SK-MEL-5 (cell line): ENCODE data around the gene PRDM8. TPM values are rescaled to one million over a fixed set of nuclear protein-coding genes. Genes with fewer than 3 reads are reported as not detected.

Experiments used
- DNase-seq: peaks from one replicate; pipeline ENCODE4 v3.0.0-alpha.2; 2016; ENCODE audit warnings: low read depth, low spot score
- in situ Hi-C: cut with HindIII; loops from 2 replicates; pipeline ENCODE4 v1.10.0; 2016; ENCODE audit warnings: low sequenced_read_pairs, high pct_unique_total_duplicates, low pct_unique_long_range_greater_than_20kb
- total RNA-seq: library from RNA; depleted of rRNA; stranded (reverse); fragments of >200 nt; shearing (Covaris generic); gene quantifications from 2 replicates; pipeline ENCODE4 v1.2.3, GENCODE V29; 2014

PRDM8 gene
- total RNA-seq, 1 experiment from 2014 or later, result 0.05 TPM

GRCh38 chr4:80195441-80196140, 1.7 kb upstream of the PRDM8 start:
- no peak for DNase-seq
- in situ Hi-C loops, result no loop called here

DNA sequence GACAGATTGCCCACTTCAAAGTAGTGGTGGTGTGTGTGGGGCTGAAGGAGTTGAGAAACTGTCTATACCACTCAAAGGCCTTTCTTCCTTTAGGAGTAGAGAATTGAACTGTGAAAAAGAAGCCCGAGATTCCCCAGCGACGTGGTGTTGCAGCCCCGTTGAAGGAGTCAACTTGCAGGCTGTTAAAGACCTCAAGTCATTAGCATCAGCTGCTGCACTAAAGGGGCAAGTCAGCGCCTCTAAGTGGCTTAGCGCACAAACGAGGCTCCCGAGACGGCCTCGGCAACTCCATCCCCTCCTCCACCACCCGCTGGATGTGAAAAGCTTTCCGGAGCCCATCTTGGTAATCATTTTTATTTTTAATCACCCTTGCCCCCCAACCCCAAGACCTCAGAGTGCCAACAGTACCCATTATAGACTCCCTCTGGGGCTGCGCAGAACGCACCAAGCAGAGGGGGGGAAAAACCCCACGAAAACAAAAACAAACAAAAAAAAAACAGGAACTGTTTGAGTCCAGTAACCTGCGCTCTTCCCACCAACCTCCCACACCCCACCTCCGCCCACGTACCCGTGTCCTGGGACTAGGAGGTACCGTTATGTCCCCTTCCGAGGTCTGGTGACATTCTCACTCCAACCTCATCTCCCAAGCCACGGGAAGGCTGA, 913 bp upstream of the PRDM8 start:
- DNase-seq, result no peak
- in situ Hi-C loops, result no loop called here

DNA sequence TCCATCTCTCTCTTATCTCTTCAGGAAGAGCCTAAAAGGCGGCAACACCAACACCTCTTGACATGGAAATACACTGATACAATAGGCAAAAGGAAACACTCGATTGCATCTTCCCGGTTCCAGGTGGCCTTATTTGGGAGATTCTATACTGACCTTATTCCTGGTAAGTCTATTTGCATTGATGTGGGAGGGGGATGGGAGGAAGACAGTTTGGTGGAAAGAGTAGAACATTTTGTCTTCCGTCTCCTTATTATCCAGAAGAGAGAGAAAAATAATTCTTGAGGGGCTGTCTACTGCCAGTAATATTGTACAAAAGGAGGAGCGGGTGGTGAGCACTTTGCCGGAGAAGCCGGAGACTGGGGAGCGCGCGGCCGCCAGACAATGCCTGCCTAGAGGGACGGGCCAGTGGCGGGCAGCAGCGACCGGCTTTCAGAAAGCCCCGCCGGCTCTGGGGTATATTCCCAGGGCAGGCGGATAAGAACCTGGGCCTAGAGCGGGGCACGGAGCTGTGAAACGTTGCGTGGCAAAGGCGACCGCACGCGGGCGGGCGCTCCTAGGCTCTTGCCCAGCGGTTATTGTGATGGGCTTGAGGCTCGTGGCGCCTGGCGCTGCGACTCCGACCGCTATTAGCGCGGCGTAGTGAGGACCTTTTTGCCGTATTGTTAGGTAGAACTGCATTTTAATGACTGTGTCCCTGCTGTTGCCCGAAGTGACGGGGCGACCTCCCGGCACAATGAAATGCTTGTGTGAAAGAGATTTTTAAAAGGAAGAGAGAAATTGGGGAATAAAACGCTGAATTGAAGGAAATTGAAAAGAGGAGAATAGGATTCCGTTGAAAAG, 518 bp downstream of the PRDM8 start:
- in situ Hi-C loops, result no loop called here
- DNase-seq, result no peak

GRCh38 chr4:80198441-80198837, 1.1 kb downstream of the PRDM8 start:
- no peak for DNase-seq
- in situ Hi-C loops, result no loop called here

DNA sequence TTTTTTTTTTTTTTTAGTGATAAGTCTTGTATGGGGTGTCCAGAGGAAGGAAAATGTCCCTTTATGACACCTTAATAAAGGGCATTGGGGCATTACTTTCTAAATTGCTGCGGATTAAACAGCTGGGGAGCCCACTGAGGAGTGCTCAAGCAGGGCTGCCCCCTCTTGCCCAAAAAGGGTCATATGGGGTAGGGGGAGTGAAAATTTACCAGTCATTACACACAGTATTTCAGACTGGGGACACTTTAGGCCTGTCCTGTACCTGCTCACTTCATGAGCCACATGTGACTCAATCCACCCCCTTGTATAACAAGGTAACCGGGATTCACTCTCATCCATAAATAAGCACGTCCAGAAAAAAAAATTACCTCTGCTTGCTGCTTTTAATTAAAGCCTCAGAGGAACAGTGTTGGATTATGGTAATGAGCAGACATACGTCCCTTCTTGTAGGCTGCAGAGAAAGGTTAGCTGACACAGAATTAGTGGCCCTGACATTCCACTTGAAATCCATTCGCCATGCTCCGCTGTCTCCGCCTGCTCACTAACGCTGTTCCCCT, 1.8 kb downstream of the PRDM8 start:
- in situ Hi-C loops, result no loop called here
- no peak for DNase-seq

DNA sequence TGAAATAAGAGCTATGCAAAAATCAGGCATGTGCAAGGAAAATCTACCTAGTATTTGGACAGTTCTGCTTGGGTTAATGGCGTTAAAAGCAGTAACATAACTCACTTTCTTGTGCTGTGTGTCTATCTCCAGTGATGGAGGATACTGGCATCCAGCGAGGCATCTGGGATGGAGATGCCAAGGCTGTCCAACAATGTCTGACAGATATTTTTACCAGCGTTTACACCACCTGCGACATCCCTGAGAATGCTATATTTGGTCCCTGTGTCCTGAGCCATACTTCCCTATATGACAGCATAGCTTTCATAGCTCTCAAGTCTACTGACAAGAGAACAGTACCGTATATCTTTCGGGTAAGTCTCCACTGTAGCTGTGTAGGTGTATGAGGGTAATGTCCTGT, 2.6 kb downstream of the PRDM8 start:
- in situ Hi-C loops, result no loop called here
- DNase-seq, result no peak

- in situ Hi-C loops, result no loop called here
- no peak for DNase-seq
These were observed 4.2 kb downstream of the PRDM8 start for GRCh38 chr4:80201252-80202151.

DNA sequence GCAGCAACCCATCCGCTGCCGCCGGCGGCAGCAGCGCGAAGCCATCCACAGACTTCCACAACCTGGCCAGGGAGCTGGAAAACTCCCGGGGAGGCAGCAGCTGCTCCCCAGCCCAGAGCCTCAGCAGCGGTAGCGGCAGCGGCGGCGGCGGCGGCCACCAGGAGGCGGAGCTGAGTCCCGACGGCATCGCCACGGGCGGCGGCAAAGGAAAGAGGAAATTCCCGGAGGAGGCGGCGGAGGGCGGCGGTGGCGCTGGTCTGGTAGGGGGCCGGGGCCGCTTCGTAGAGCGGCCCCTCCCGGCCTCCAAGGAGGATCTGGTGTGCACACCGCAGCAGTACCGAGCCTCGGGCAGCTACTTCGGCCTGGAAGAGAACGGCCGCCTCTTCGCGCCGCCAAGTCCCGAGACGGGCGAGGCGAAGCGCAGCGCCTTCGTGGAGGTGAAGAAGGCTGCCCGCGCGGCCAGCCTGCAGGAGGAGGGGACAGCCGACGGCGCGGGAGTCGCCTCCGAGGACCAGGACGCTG, 4.9 kb downstream of the PRDM8 start:
- peak; percentile 49 for DNase-seq
- in situ Hi-C loops, result no loop called here

GRCh38 chr4:80202741-80203553, 5.6 kb downstream of the PRDM8 start:
- in situ Hi-C loops, result no loop called here

GRCh38 chr4:80204433-80205011, 7.2 kb downstream of the PRDM8 start:
- in situ Hi-C loops, result no loop called here

More at GRCh38 chr4:80202741-80203553, 5.6 kb downstream of the PRDM8 start:
- DNase-seq, result no peak

GRCh38 chr4:80206111-80206510, 8.8 kb downstream of the PRDM8 start:
- DNase-seq, result no peak
- in situ Hi-C loops, result no loop called here

More at GRCh38 chr4:80204433-80205011, 7.2 kb downstream of the PRDM8 start:
- DNase-seq, result no peak

GRCh38 chr4:80206521-80207171, 9.3 kb downstream of the PRDM8 start:
- no peak for DNase-seq
- in situ Hi-C loops, result no loop called here

DNA sequence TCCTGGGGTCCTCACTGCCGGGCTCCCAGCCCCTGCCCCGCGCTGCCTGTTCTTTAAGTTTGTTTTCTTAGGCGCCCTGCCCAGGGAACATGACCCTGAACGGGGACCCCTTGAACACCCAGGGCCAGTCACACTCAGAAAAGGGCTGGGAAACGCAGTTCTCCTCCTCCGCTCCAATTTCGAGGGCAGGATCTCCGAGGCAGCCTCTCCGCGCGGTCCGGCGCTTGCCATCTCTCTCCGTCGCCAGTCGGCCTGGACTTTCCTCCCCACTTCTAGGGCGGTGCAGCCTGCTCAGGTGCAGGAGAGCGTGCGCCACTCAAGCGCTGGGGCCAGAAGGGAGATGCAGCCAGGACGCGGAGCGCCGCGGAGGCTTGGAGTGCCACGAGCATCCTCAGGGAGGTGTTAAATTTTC, 9.9 kb downstream of the PRDM8 start:
- no peak for DNase-seq
- in situ Hi-C loops, result no loop called here

GRCh38 chr4:80207664-80208063, 10.4 kb downstream of the PRDM8 start:
- no peak for DNase-seq
- in situ Hi-C loops, result no loop called here

DNA sequence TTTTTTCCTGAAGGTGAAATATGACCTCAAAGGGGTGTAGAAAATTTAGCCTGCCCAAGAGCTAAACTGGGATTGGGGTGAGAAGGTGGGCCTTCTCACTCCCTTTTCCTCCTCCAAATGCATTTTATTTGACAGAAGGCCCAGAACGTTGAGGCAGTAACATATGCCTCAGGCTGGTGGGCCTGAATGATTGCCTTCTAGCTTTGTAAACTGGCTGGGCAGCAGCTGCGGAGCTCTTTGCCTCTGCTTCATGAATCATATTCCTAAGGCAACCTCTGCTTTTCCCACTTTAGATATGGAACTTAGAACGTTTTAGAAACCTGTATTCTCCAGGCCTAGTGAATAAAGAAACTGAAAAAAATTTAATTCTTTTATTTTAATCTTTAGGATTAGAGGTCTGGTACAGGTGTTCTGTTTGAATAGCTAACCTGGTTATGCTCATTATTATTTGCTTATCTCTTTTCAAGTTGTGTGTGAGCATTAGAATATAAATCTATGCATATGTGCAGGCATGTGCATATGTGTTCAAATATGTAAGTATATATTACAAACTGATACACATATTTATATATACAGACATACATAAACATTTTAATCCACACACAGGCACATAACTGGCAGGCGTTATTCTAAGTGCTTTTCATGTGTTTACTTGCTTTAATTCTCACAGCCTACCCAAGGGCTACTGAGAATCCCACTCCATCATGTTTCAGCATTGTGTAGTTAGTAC, 11.5 kb downstream of the PRDM8 start:
- DNase-seq, result no peak
- in situ Hi-C loops, result no loop called here
